NT2/D1 (cell line): ENCODE measurements around the gene UGT1A6.

ENCODE experiments used
- YY1 ChIP-seq: IDR thresholded peaks from 2 replicates; pipeline ENCODE4 v1.6.1; 2011; ENCODE audit not compliant: insufficient read length, insufficient read depth
- ZNF274 ChIP-seq: IDR thresholded peaks from 2 replicates; pipeline ENCODE4 v1.6.1; 2011; ENCODE audit warnings: mild to moderate bottlenecking, low read depth, low read length

DNA sequence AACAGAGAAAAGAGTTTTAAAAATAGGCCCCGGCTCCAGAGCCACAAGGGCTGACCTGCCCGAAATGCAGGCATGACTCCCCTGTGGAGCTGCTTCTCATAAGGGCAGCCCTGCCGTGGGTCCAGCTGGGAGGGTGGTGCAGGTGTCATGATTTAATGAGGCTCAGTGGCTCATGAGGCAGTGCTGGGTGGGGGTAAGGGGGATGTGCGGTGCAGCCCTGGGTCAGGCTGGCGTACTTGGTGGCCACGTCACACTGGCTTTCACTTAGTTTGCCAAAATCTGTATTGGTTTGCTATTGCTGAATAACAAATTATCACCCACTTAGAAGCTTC lies 128.1 kb downstream of the UGT1A6 start:
- no peak for TF ChIP-seq YY1
- no peak for TF ChIP-seq ZNF274
